ENCODE results near the gene CHP2.

DNA sequence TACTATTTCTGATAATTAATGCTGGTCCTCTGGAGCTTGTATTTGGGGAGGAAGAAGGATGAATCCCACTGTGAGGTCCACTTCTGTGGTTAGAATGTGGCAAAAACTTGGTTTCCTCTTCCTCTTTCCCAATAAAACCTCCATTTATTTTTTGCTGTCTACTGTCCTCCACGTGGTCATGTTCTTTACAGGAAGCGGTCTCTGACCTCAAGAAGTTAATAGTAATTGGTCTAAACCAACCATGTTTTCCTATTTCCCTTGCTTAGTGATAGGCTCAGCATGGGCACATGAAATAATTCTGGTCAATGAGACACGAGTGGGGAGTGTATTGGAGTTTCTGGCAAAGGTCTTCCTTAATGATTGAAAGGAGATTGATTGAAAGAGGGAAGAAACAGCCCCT is 33.9 kb downstream of the CHP2 start:
- TF ChIP-seq CHD2 (IDR thresholded peaks at IDR 0.05; ENCODE audit: low read length, partially characterized antibody): no peak
- TF ChIP-seq TEAD4 (IDR thresholded peaks at IDR 0.05; ENCODE audit: borderline replicate concordance, insufficient read depth): no peak
- no peak for TF ChIP-seq CTCF (IDR thresholded peaks at IDR 0.05)
- TF ChIP-seq RFX5 (IDR thresholded peaks at IDR 0.05; ENCODE audit: low read length): no peak
- no peak for TF ChIP-seq MXI1 (IDR thresholded peaks at IDR 0.05; ENCODE audit: low read depth, low read length)
- TF ChIP-seq EZH2phosphoT487 (IDR thresholded peaks at IDR 0.05; ENCODE audit: borderline replicate concordance, low read depth): no peak
- TF ChIP-seq, protein P1, sequence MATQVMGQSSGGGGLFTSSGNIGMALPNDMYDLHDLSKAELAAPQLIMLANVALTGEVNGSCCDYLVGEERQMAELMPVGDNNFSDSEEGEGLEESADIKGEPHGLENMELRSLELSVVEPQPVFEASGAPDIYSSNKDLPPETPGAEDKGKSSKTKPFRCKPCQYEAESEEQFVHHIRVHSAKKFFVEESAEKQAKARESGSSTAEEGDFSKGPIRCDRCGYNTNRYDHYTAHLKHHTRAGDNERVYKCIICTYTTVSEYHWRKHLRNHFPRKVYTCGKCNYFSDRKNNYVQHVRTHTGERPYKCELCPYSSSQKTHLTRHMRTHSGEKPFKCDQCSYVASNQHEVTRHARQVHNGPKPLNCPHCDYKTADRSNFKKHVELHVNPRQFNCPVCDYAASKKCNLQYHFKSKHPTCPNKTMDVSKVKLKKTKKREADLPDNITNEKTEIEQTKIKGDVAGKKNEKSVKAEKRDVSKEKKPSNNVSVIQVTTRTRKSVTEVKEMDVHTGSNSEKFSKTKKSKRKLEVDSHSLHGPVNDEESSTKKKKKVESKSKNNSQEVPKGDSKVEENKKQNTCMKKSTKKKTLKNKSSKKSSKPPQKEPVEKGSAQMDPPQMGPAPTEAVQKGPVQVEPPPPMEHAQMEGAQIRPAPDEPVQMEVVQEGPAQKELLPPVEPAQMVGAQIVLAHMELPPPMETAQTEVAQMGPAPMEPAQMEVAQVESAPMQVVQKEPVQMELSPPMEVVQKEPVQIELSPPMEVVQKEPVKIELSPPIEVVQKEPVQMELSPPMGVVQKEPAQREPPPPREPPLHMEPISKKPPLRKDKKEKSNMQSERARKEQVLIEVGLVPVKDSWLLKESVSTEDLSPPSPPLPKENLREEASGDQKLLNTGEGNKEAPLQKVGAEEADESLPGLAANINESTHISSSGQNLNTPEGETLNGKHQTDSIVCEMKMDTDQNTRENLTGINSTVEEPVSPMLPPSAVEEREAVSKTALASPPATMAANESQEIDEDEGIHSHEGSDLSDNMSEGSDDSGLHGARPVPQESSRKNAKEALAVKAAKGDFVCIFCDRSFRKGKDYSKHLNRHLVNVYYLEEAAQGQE (IDR thresholded peaks at IDR 0.05; ENCODE audit: low read depth, low read length): no peak
